CD4-positive, CD25-positive, alpha-beta regulatory T cell (primary cell): ENCODE results near the gene NFATC3. TPM values are rescaled to one million over a fixed set of nuclear protein-coding genes. Genes with fewer than 3 reads are reported as not detected.

ENCODE experiments used
- ATAC-seq, 2 donors: fragments of 150-1000 bp; cut with Tn5 transposase; one replicate each; pipeline ENCODE4 v1.10.0; 2021; ENCODE audit warnings: low read depth in 2 of 2, moderate number of reproducible peaks in 2 of 2, moderate library complexity in 1 of 2
- DNase-seq, 3 donors: peaks; one replicate each; pipeline versions ENCODE4 v3.0.0 to v3.0.0-alpha.2; 2012 to 2022; ENCODE audit warnings: mixed read lengths in 1 of 3
- H3K27ac ChIP-seq: one replicate; pipeline ENCODE4 v1.7.0; 2013; ENCODE audit warnings: mild to moderate bottlenecking, low read length; ENCODE audit not compliant: insufficient read depth, poor library complexity, severe bottlenecking
- H3K27me3 ChIP-seq: one replicate; pipeline ENCODE4 v1.7.0; 2013; ENCODE audit warnings: low read length; ENCODE audit not compliant: control insufficient read depth, insufficient read depth
- H3K36me3 ChIP-seq: one replicate; pipeline ENCODE4 v1.7.0; 2013; ENCODE audit warnings: mild to moderate bottlenecking, low read length, moderate library complexity; ENCODE audit not compliant: control insufficient read depth, insufficient read depth
- H3K4me1 ChIP-seq: 2 replicates; pipeline ENCODE4 v1.7.0; 2013; ENCODE audit warnings: mild to moderate bottlenecking, low read length; ENCODE audit not compliant: insufficient read depth, control insufficient read depth, poor library complexity, severe bottlenecking
- H3K4me3 ChIP-seq: one replicate; pipeline ENCODE4 v1.7.0; 2013; ENCODE audit warnings: low read depth, mild to moderate bottlenecking, low read length, moderate library complexity
- H3K9me3 ChIP-seq, 2 experiments: 1 replicate in 1 of 2; 2 replicates in 1 of 2; pipeline ENCODE4 v1.7.0; 2013; ENCODE audit warnings: low read length in 2 of 2, mild to moderate bottlenecking in 1 of 2, moderate library complexity in 1 of 2; ENCODE audit not compliant: control insufficient read depth in 2 of 2
- H3K27ac Mint-ChIP-seq, 3 donors: one replicate each; pipeline ENCODE4 v1.8.0; 2020 to 2022; ENCODE audit warnings: mild to moderate bottlenecking in 3 of 3, mixed read lengths in 3 of 3, moderate library complexity in 2 of 3
- H3K27me3 Mint-ChIP-seq: one replicate; pipeline ENCODE4 v1.8.0; 2022; ENCODE audit warnings: mild to moderate bottlenecking, mixed read lengths
- H3K36me3 Mint-ChIP-seq: one replicate; pipeline ENCODE4 v1.8.0; 2020; ENCODE audit warnings: mixed read lengths
- H3K4me1 Mint-ChIP-seq, 4 donors: one replicate each; pipeline ENCODE4 v1.8.0; 2020 to 2022; ENCODE audit warnings: mixed read lengths in 4 of 4, mild to moderate bottlenecking in 1 of 4
- H3K4me3 Mint-ChIP-seq, 4 donors: one replicate each; pipeline ENCODE4 v1.8.0; 2020 to 2022; ENCODE audit warnings: mild to moderate bottlenecking in 4 of 4, mixed read lengths in 4 of 4, moderate library complexity in 3 of 4
- H3K9me3 Mint-ChIP-seq, 7 donors: one replicate each; pipeline ENCODE4 v1.8.0; 2020 to 2022; ENCODE audit warnings: mixed read lengths in 7 of 7, mild to moderate bottlenecking in 3 of 7, moderate library complexity in 2 of 7
- polyA plus RNA-seq, 4 donors: library from polyadenylated mRNA; unstranded; fragments of 300-500 nt; fragmentation: Illumina TruSeq; gene quantifications; one replicate each; pipeline ENCODE4 v1.2.3, GENCODE V29; 2021
- total RNA-seq: library from RNA; stranded (reverse); gene quantifications from one replicate; pipeline ENCODE4 v1.2.3, GENCODE V29; 2022

Gene NFATC3
- total and polyA plus RNA-seq, 5 donors from 2014 or later, result 52.0 to 115 (median 60.9) TPM

GRCh38 chr16:68179196-68179795 lies 94.1 kb downstream of the NFATC3 start:
- Mint-ChIP-seq H3K9me3 (no peaks in the 10 kb centered on the region), H3K4me3 (no peak overlapping the region), H3K27ac (peak overlapping the region; percentile 26 to 45 (median 40)), H3K27me3 (no peaks in the 10 kb centered on the region), H3K4me1 (peaks cover 0 to 22% (median 13%) of the 10 kb centered on the region in 4 donors), H3K36me3 (peaks cover 65% of the 10 kb centered on the region)
- H3K4me1 ChIP-seq, result no peaks in the 10 kb centered on the region
- DNase-seq (no peak), ATAC-seq (no peak)
- no peak overlapping the region for H3K27ac ChIP-seq
- no peaks in the 10 kb centered on the region for H3K9me3 ChIP-seq
- H3K27me3 ChIP-seq, result no peaks in the 10 kb centered on the region
- H3K36me3 ChIP-seq, result peaks cover 74% of the 10 kb centered on the region
- no peak overlapping the region for H3K4me3 ChIP-seq

GRCh38 chr16:68179855-68180254 lies 94.7 kb downstream of the NFATC3 start:
- peak overlapping the region in 2 of 3 donors; percentile 67 to 74 for H3K27ac Mint-ChIP-seq
- H3K9me3 Mint-ChIP-seq, result no peaks in the 10 kb centered on the region
- DNase-seq (no peak), ATAC-seq (no peak)
- Histone ChIP-seq H3K9me3 (no peaks in the 10 kb centered on the region), H3K36me3 (peaks cover 73% of the 10 kb centered on the region), H3K4me3 (no peak overlapping the region), H3K4me1 (no peaks in the 10 kb centered on the region), H3K27ac (no peak overlapping the region), H3K27me3 (no peaks in the 10 kb centered on the region)
- H3K27me3 Mint-ChIP-seq, result no peaks in the 10 kb centered on the region
- H3K36me3 Mint-ChIP-seq, result peaks cover 64% of the 10 kb centered on the region
- peaks cover 0 to 22% (median 13%) of the 10 kb centered on the region in 4 donors for H3K4me1 Mint-ChIP-seq
- no peak overlapping the region for H3K4me3 Mint-ChIP-seq

GRCh38 chr16:68183046-68183445 lies 97.9 kb downstream of the NFATC3 start:
- peak overlapping the region; percentile 42 to 82 (median 72) for H3K27ac Mint-ChIP-seq
- H3K36me3 ChIP-seq, result peaks cover 84% of the 10 kb centered on the region

GRCh38 chr16:68186877-68187276 lies 101.7 kb downstream of the NFATC3 start:
- H3K36me3 ChIP-seq, result peaks cover 82% of the 10 kb centered on the region

More at GRCh38 chr16:68183046-68183445, 97.9 kb downstream of the NFATC3 start:
- H3K4me1 Mint-ChIP-seq, result peaks cover 0 to 17% (median 8%) of the 10 kb centered on the region in 4 donors
- Histone ChIP-seq H3K4me3 (no peak overlapping the region), H3K27me3 (no peaks in the 10 kb centered on the region), H3K4me1 (no peaks in the 10 kb centered on the region), H3K27ac (no peak overlapping the region), H3K9me3 (no peaks in the 10 kb centered on the region)
- H3K9me3 Mint-ChIP-seq, result no peaks in the 10 kb centered on the region
- H3K27me3 Mint-ChIP-seq, result no peaks in the 10 kb centered on the region
- no peak overlapping the region for H3K4me3 Mint-ChIP-seq
- H3K36me3 Mint-ChIP-seq, result peaks cover 56% of the 10 kb centered on the region
- DNase-seq, result no peak
- ATAC-seq, result no peak

GRCh38 chr16:68187505-68187904 lies 102.3 kb downstream of the NFATC3 start:
- Histone ChIP-seq H3K27ac (no peak overlapping the region), H3K4me1 (no peaks in the 10 kb centered on the region), H3K9me3 (no peaks in the 10 kb centered on the region), H3K36me3 (peaks cover 80% of the 10 kb centered on the region), H3K4me3 (no peak overlapping the region), H3K27me3 (no peaks in the 10 kb centered on the region)
- H3K4me1 Mint-ChIP-seq, result peaks cover 0 to 14% (median 4%) of the 10 kb centered on the region in 4 donors
- H3K27me3 Mint-ChIP-seq, result no peaks in the 10 kb centered on the region
- H3K27ac Mint-ChIP-seq, result no peak overlapping the region
- ATAC-seq, result no peak
- no peaks in the 10 kb centered on the region for H3K9me3 Mint-ChIP-seq
- no peak for DNase-seq
- peaks cover 40% of the 10 kb centered on the region for H3K36me3 Mint-ChIP-seq
- no peak overlapping the region for H3K4me3 Mint-ChIP-seq

More at GRCh38 chr16:68186877-68187276, 101.7 kb downstream of the NFATC3 start:
- no peaks in the 10 kb centered on the region for H3K9me3 Mint-ChIP-seq
- H3K9me3 ChIP-seq, result no peaks in the 10 kb centered on the region
- ATAC-seq (no peak), DNase-seq (no peak)
- no peak overlapping the region for H3K4me3 Mint-ChIP-seq
- no peak overlapping the region for H3K4me3 ChIP-seq
- H3K36me3 Mint-ChIP-seq, result peaks cover 43% of the 10 kb centered on the region
- H3K27ac Mint-ChIP-seq, result no peak overlapping the region
- no peak overlapping the region for H3K27ac ChIP-seq
- no peaks in the 10 kb centered on the region for H3K27me3 Mint-ChIP-seq
- H3K4me1 Mint-ChIP-seq, result peaks cover 0 to 17% (median 3%) of the 10 kb centered on the region in 4 donors
- no peaks in the 10 kb centered on the region for H3K4me1 ChIP-seq
- H3K27me3 ChIP-seq, result no peaks in the 10 kb centered on the region

GRCh38 chr16:68188170-68188569 lies 103.0 kb downstream of the NFATC3 start:
- no peak overlapping the region for H3K27ac ChIP-seq
- Mint-ChIP-seq H3K4me1 (peaks cover 0 to 12% (median 5%) of the 10 kb centered on the region in 4 donors), H3K27ac (no peak overlapping the region), H3K27me3 (no peaks in the 10 kb centered on the region), H3K36me3 (peaks cover 37% of the 10 kb centered on the region), H3K4me3 (no peak overlapping the region), H3K9me3 (no peaks in the 10 kb centered on the region)
- H3K4me1 ChIP-seq, result no peaks in the 10 kb centered on the region
- H3K9me3 ChIP-seq, result no peaks in the 10 kb centered on the region
- ATAC-seq (no peak), DNase-seq (no peak)
- H3K27me3 ChIP-seq, result no peaks in the 10 kb centered on the region
- no peak overlapping the region for H3K4me3 ChIP-seq
- peaks cover 80% of the 10 kb centered on the region for H3K36me3 ChIP-seq

- no peak overlapping the region for H3K27ac Mint-ChIP-seq
Measured at GRCh38 chr16:68190081-68190480, 104.9 kb downstream of the NFATC3 start.

More at GRCh38 chr16:68190081-68190480, 104.9 kb downstream of the NFATC3 start:
- H3K9me3 ChIP-seq, result no peaks in the 10 kb centered on the region
- DNase-seq (no peak), ATAC-seq (no peak)
- Mint-ChIP-seq H3K4me1 (peaks cover 5 to 9% (median 5%) of the 10 kb centered on the region in 4 donors), H3K9me3 (no peaks in the 10 kb centered on the region), H3K36me3 (peaks cover 31% of the 10 kb centered on the region), H3K27me3 (no peaks in the 10 kb centered on the region), H3K4me3 (no peak overlapping the region)
- no peak overlapping the region for H3K27ac ChIP-seq
- no peaks in the 10 kb centered on the region for H3K4me1 ChIP-seq
- H3K4me3 ChIP-seq, result no peak overlapping the region
- peaks cover 78% of the 10 kb centered on the region for H3K36me3 ChIP-seq
- no peaks in the 10 kb centered on the region for H3K27me3 ChIP-seq
